Body of pancreas (tissue), 4 donors: ENCODE measurements around the gene OR2H2. TPM values are rescaled to one million over a fixed set of nuclear protein-coding genes. Genes with fewer than 3 reads are reported as not detected.

ENCODE experiments used
- ATAC-seq: fragments of 150-250 bp; one replicate; pipeline ENCODE4 v1.9.1; 2016
- DNase-seq, 4 donors: peaks; one replicate each; pipeline ENCODE4 v3.0.0-alpha.2; 2019
- H3K27ac ChIP-seq, 4 donors: fragments of 200-600 bp; sonication (generic); 1 replicate in 3 of 4; 2 replicates in 1 of 4; pipeline versions ENCODE4 v1.5.1 to v1.6.1; 2016 to 2019; ENCODE audit warnings: mild to moderate bottlenecking in 1 of 4, mixed read lengths in 1 of 4, moderate library complexity in 1 of 4
- H3K27me3 ChIP-seq, 2 donors: fragments of 200-600 bp; sonication (generic); one replicate each; pipeline ENCODE4 v1.6.0; 2016; ENCODE audit warnings: mild to moderate bottlenecking in 1 of 2
- H3K36me3 ChIP-seq, 2 donors: fragments of 200-600 bp; sonication (generic); replicated peaks in 1 of 2; 2 replicates each; pipeline ENCODE4 v1.5.1; 2016; ENCODE audit warnings: low read depth in 2 of 2; ENCODE audit not compliant: insufficient read depth in 1 of 2
- H3K4me1 ChIP-seq: fragments of 200-600 bp; sonication (generic); one replicate; pipeline ENCODE4 v1.6.0; 2016
- H3K4me3 ChIP-seq, 2 donors: fragments of 200-600 bp; sonication (generic); 1 replicate in 1 of 2; 2 replicates in 1 of 2; pipeline ENCODE4 v1.5.1; 2016 to 2019
- H3K9me3 ChIP-seq, 3 donors: fragments of 200-600 bp; sonication (generic); 1 replicate in 2 of 3; 2 replicates in 1 of 3; pipeline ENCODE4 v1.5.1; 2016
- POLR2A ChIP-seq, 3 donors: fragments of 450-650 bp; IDR thresholded peaks; one replicate each; pipeline ENCODE4 v1.6.1; 2016; ENCODE audit warnings: antibody characterized with exemption in 3 of 3, mild to moderate bottlenecking in 2 of 3
- WGBS, 2 donors: methylation state at CpG; one replicate each; pipeline ENCODE4 v1.1.5; 2017; 5-methylcytosine and 5-hydroxymethylcytosine counted together
- intact Hi-C: fragments of 100-400 bp; cut with DNase I; formaldehyde crosslinking; loops from one replicate; pipeline ENCODE4 v1.15.1; 2023
- total RNA-seq, 2 donors: library from RNA; depleted of rRNA; stranded (reverse); fragments of >200 nt; gene quantifications; one replicate each; pipeline ENCODE4 v1.1.0, GENCODE V29; 2016
- TF ChIP-seq, protein P1 (sequence below), 7 experiments: fragments of 450-650 bp in 4 of 7; fragments of 200-600 bp in 3 of 7; sonication (generic) in 3 of 7; IDR thresholded peaks; one replicate each; pipeline ENCODE4 v1.5.1; 2016 to 2019; ENCODE audit warnings: antibody characterized with exemption in 7 of 7

Gene OR2H2
- total RNA-seq, 2 donors from 2014 or later, result not detected

DNA sequence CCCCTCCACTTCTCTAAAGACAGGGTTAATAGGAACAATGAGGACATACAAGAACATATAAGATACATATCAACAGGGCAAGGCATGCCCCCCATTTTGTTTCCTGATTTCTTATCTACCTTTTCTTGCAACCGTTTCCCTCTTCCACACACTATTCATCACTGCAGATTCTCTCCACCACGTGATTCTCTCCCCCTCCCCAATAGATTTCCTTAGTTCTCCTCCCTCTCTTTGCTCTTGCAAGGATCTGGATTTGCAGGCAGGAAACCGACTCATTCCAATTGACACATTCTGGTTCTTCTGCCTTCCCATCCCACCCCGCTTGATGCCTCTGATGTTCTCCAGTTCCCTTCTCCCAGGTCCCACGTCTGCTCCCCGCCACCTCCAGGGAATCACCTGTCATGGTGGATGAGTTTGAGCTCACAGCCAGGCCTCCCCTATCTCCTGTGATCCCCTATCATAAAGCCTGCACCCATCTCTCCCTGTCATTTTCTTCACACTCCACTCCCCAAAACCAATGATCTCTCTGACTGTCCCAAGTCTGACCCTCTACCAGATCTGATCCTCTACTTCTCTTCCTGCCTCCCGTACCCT is 40.5 kb downstream of the OR2H2 start:
- no peak for DNase-seq
- no peak overlapping the region for H3K27ac ChIP-seq
- no peaks in the 10 kb centered on the region for H3K36me3 ChIP-seq
- no peaks in the 10 kb centered on the region for H3K9me3 ChIP-seq
- no peak overlapping the region for H3K4me3 ChIP-seq
- no peak for ATAC-seq
- TF ChIP-seq POLR2A (IDR thresholded peaks at IDR 0.05), result no peak
- TF ChIP-seq, protein P1, sequence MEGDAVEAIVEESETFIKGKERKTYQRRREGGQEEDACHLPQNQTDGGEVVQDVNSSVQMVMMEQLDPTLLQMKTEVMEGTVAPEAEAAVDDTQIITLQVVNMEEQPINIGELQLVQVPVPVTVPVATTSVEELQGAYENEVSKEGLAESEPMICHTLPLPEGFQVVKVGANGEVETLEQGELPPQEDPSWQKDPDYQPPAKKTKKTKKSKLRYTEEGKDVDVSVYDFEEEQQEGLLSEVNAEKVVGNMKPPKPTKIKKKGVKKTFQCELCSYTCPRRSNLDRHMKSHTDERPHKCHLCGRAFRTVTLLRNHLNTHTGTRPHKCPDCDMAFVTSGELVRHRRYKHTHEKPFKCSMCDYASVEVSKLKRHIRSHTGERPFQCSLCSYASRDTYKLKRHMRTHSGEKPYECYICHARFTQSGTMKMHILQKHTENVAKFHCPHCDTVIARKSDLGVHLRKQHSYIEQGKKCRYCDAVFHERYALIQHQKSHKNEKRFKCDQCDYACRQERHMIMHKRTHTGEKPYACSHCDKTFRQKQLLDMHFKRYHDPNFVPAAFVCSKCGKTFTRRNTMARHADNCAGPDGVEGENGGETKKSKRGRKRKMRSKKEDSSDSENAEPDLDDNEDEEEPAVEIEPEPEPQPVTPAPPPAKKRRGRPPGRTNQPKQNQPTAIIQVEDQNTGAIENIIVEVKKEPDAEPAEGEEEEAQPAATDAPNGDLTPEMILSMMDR (IDR thresholded peaks at IDR 0.05), result no peak
- no peaks in the 10 kb centered on the region for H3K27me3 ChIP-seq
- H3K4me1 ChIP-seq, result peaks cover 19% of the 10 kb centered on the region
- 59 to 62% methylated on average over 7 of the region's 7 CpGs for WGBS, 2 donors
- intact Hi-C loops, result no loop called here

DNA sequence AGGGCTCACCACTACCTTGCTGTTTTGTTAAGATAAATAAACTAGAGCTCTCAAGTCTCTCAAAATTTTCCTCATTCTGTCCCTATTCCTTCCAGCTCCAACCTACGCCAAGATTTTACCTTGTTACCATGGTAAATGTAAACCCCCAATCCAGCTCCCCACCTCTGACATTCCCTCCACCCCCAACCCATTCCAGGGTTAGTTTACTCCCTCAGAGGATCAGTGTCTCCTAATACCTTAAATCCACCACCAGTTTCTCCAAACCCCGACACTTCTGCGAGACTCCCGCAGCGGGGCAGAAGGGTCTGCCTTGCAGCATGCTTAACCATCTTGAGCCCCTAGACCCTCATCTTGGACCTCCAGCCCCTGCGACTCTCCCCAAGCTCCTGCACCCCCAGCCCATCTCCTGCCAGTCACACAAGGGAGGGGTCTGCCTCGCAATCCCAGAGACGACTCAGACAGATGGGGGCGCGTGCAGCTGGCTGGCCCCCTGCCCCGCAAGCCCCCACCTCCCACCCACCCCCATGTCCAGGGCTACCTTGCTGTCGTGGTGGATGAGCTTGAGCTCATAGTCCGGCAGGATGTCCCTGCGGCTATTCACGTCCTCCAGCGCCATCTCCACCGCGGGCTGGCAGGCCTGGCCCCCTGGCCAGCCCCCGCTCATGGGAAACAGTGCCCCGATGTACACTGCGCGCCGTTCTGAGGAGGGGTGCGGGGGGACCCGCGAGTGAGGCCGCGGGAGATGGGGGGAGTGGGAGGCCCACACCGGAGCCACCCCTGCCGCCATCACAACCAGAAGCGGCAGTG is 42.2 kb downstream of the OR2H2 start:
- no peaks in the 10 kb centered on the region for H3K27me3 ChIP-seq
- no peaks in the 10 kb centered on the region for H3K9me3 ChIP-seq
- TF ChIP-seq, protein P1 (IDR thresholded peaks at IDR 0.05), result no peak
- TF ChIP-seq POLR2A (IDR thresholded peaks at IDR 0.05), result no peak
- H3K4me3 ChIP-seq, result no peak overlapping the region
- intact Hi-C loops, result no loop called here
- H3K36me3 ChIP-seq, result no peaks in the 10 kb centered on the region
- ATAC-seq (no peak), DNase-seq (no peak)
- H3K4me1 ChIP-seq, result peaks cover 25% of the 10 kb centered on the region
- 18 to 22% methylated on average over 21 to 25 of the region's 31 CpGs for WGBS, 2 donors
- no peak overlapping the region for H3K27ac ChIP-seq

DNA sequence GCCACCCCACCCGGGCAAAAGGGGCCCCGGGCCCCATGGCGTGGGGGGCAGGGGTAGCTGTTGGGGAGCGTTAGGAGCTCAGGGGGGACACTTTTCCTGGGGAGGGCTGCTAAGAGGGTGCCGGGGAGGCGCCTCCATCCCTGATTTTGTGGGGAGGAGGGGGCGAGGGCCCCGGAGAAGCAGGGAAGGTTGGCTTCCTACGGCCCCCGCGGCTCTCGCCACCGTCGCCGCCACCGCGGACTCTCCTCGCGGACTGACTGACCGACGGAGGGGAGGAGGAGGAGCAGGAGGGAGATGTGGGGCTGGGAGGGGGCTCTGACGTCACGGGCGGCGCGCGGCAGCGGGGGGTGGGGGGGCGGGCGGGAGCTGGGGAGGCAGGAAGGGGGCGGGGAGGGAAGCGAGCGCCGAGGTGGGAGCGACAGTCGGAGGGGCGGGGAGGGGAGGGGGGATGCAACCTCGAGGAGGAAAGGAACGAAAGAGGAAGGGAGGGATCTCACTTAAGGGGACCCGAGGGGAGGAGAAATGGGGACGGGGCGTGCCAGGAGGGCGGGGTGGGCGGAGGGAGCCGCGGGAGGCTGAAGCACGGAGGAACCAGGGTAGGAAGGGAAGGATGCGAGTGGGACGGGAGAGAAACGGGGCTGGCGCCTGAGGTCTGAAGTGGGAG is 43.0 kb downstream of the OR2H2 start:
- Histone ChIP-seq H3K4me3 (peak overlapping the region in 1 of 2 donors; percentile 30), H3K27ac (peak overlapping the region in 2 of 4 donors; percentile 5 to 29), H3K27me3 (no peaks in the 10 kb centered on the region), H3K4me1 (peaks cover 28% of the 10 kb centered on the region), H3K36me3 (no peaks in the 10 kb centered on the region), H3K9me3 (no peaks in the 10 kb centered on the region)
- TF ChIP-seq, protein P1 (IDR thresholded peaks at IDR 0.05), result no peak
- TF ChIP-seq POLR2A (IDR thresholded peaks at IDR 0.05), result peak in 2 of 3 donors; percentile 32 to 35
- DNase-seq (peak; percentile 30 to 54 (median 46)), ATAC-seq (peak; percentile 10)
- WGBS, 2 donors, result 1% methylated on average over 20 to 38 of the region's 51 CpGs
- intact Hi-C loops, result no loop called here

DNA sequence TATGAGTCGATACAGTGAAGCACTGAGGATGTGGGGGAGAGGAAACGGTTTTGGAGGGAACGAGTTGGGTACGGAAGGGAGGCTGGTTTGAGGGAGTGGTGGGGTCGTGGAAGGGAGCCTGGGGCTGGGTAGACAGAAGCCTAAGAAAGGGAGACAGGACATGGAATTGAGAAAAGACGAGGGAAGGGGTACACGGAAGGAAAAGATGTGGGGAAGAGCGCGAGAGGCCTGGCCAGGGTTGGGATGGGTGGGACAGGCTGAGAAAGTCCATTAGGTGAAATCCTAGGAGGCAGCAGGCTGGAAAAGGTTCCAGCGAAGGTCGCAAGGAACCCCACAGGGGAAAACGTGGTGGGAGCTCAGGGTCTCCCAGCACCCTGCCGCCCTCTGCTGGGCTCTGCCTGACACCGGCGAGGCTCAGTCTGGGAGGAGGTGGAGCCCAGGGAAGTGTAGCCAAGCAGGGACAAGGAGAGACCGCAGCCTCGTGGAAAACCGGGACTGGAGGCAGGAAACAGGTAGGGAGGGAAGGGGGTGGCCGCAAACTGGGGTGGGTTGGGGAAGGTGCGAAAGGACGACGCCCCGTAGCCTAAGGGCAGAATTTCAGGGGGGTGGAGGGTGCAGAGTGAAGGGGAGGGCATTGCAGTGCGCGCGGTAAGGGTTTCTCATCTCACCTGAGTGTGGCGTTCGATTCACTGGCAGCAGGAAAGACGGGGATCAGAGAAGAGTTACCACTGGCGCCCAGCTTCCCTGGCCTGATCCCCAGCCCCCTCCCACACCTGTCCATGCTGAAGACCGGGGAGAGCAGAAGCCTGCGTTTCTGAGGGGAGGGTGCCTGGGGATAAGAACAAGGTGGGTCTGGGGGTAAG is 43.7 kb downstream of the OR2H2 start:
- no peaks in the 10 kb centered on the region for H3K9me3 ChIP-seq
- intact Hi-C loops, result no loop called here

More for the DNA sequence above, 43.7 kb downstream of the OR2H2 start:
- TF ChIP-seq, protein P1 (IDR thresholded peaks at IDR 0.05), result peak in 6 of 7 experiments; percentile 52 to 60 (median 53)
- TF ChIP-seq POLR2A (IDR thresholded peaks at IDR 0.05), result no peak
- Histone ChIP-seq H3K36me3 (no peaks in the 10 kb centered on the region), H3K27ac (peak overlapping the region in 2 of 4 donors; percentile 5 to 29), H3K4me3 (peak overlapping the region in 1 of 2 donors; percentile 30), H3K4me1 (peaks cover 34% of the 10 kb centered on the region), H3K27me3 (no peaks in the 10 kb centered on the region)
- ATAC-seq (peak; percentile 57), DNase-seq (peak; percentile 69 to 79 (median 78))
- 2 to 3% methylated on average over 28 to 32 of the region's 32 CpGs for WGBS, 2 donors
